Karpas-422 (cell line): ENCODE measurements around the gene SUGCT. TPM values are rescaled to one million over a fixed set of nuclear protein-coding genes. Genes with fewer than 3 reads are reported as not detected.
"Not testable (repeated sequence)": the region's sequence is repeated elsewhere in the genome, so short reads cannot be mapped to it uniquely, and the experiment has no call there.

ENCODE experiments used
- DNase-seq: peaks from one replicate; pipeline ENCODE4 v3.0.0-alpha.2; 2015
- H2AFZ ChIP-seq: fragments of 200-600 bp; sonication (generic); 2 replicates; pipeline ENCODE4 v1.6.1; 2014; ENCODE audit warnings: antibody characterized with exemption, low read length, mixed read lengths
- H3K27ac ChIP-seq: fragments of 200-600 bp; sonication (generic); 2 replicates; pipeline ENCODE4 v1.5.1; 2014; ENCODE audit warnings: mild to moderate bottlenecking, low read length, moderate library complexity
- H3K27me3 ChIP-seq: fragments of 200-600 bp; sonication (generic); 2 replicates; pipeline ENCODE4 v1.6.1; 2014; ENCODE audit warnings: low read length, mixed read lengths
- H3K36me3 ChIP-seq: fragments of 200-600 bp; sonication (generic); 2 replicates; pipeline ENCODE4 v1.6.1; 2014; ENCODE audit warnings: low read length, mixed read lengths; ENCODE audit not compliant: insufficient read depth
- H3K4me1 ChIP-seq: fragments of 200-600 bp; sonication (generic); 2 replicates; pipeline ENCODE4 v1.6.1; 2014; ENCODE audit warnings: mild to moderate bottlenecking, low read length, mixed read lengths
- H3K4me2 ChIP-seq: fragments of 200-600 bp; sonication (generic); 2 replicates; pipeline ENCODE4 v1.6.1; 2014; ENCODE audit warnings: low read length, low read depth, mild to moderate bottlenecking; ENCODE audit not compliant: poor library complexity, severe bottlenecking
- H3K4me3 ChIP-seq: fragments of 200-600 bp; sonication (generic); 2 replicates; pipeline ENCODE4 v1.5.1; 2014; ENCODE audit warnings: mild to moderate bottlenecking, antibody characterized with exemption, low read length, mixed read lengths
- H3K79me2 ChIP-seq: fragments of 200-600 bp; sonication (generic); 2 replicates; pipeline ENCODE4 v1.6.1; 2014; ENCODE audit warnings: mild to moderate bottlenecking, low read length, mixed read lengths
- H3K9ac ChIP-seq: fragments of 200-600 bp; sonication (generic); 2 replicates; pipeline ENCODE4 v1.6.0; 2014; ENCODE audit warnings: low read length
- H3K9me2 ChIP-seq: fragments of 200-600 bp; sonication (generic), shearing (Covaris generic); replicated peaks from 2 replicates; pipeline ENCODE4 v1.6.0; 2014; ENCODE audit warnings: mild to moderate bottlenecking, low read length, moderate library complexity; ENCODE audit not compliant: insufficient read depth
- H3K9me3 ChIP-seq: fragments of 300-700, 200-600 bp; sonication (generic); 2 replicates; pipeline ENCODE4 v1.6.1; 2014; ENCODE audit warnings: low read length, mixed read lengths
- H4K20me1 ChIP-seq: fragments of 200-600 bp; sonication (generic); 2 replicates; pipeline ENCODE4 v1.6.1; 2014; ENCODE audit warnings: mild to moderate bottlenecking, antibody characterized with exemption, low read length, low read depth; ENCODE audit not compliant: insufficient read depth
- total RNA-seq: library from RNA; depleted of rRNA; stranded (reverse); fragments of >200 nt; shearing (Covaris generic); gene quantifications from 2 replicates; pipeline ENCODE4 v1.2.3, GENCODE V29; 2014; ENCODE audit warnings: low replicate concordance

The SUGCT gene
- total RNA-seq, 1 experiment from 2014 or later, result 0.48 TPM

GRCh38 chr7:40597517-40597916, 462.7 kb downstream of the SUGCT start:
- Histone ChIP-seq H3K4me2 (no peak overlapping the region), H3K79me2 (no peaks in the 10 kb centered on the region), H3K27me3 (no peaks in the 10 kb centered on the region), H4K20me1 (no peaks in the 10 kb centered on the region), H3K36me3 (no peaks in the 10 kb centered on the region), H3K4me1 (no peaks in the 10 kb centered on the region), H3K9me3 (no peaks in the 10 kb centered on the region), H2AFZ (no peak overlapping the region), H3K27ac (no peak overlapping the region), H3K9ac (no peak overlapping the region), H3K4me3 (no peak overlapping the region), H3K9me2 (no peaks in the 10 kb centered on the region)
- no peak for DNase-seq

GRCh38 chr7:40598915-40599314, 464.1 kb downstream of the SUGCT start:
- H3K4me3 ChIP-seq, result no peak overlapping the region
- H3K9me3 ChIP-seq, result no peaks in the 10 kb centered on the region
- H3K36me3 ChIP-seq, result no peaks in the 10 kb centered on the region
- no peak overlapping the region for H2AFZ ChIP-seq
- no peaks in the 10 kb centered on the region for H4K20me1 ChIP-seq
- no peaks in the 10 kb centered on the region for H3K9me2 ChIP-seq
- H3K4me2 ChIP-seq, result no peak overlapping the region
- no peaks in the 10 kb centered on the region for H3K27me3 ChIP-seq
- no peak overlapping the region for H3K27ac ChIP-seq
- no peak overlapping the region for H3K9ac ChIP-seq
- no peaks in the 10 kb centered on the region for H3K79me2 ChIP-seq
- no peaks in the 10 kb centered on the region for H3K4me1 ChIP-seq
- no peak for DNase-seq

GRCh38 chr7:40599836-40600235, 465.0 kb downstream of the SUGCT start:
- Histone ChIP-seq H3K9me2 (no peaks in the 10 kb centered on the region), H3K36me3 (no peaks in the 10 kb centered on the region)

GRCh38 chr7:40602351-40602750, 467.5 kb downstream of the SUGCT start:
- not testable (repeated sequence) for H3K27ac ChIP-seq, H3K4me3 ChIP-seq, H3K27me3 ChIP-seq, H3K4me2 ChIP-seq, H3K79me2 ChIP-seq, H3K9me3 ChIP-seq, DNase-seq, H4K20me1 ChIP-seq, H3K9ac ChIP-seq, H3K9me2 ChIP-seq, H2AFZ ChIP-seq, H3K36me3 ChIP-seq, H3K4me1 ChIP-seq

More at GRCh38 chr7:40599836-40600235, 465.0 kb downstream of the SUGCT start:
- Histone ChIP-seq H2AFZ (no peak overlapping the region), H4K20me1 (no peaks in the 10 kb centered on the region), H3K27ac (no peak overlapping the region), H3K4me3 (no peak overlapping the region), H3K9ac (no peak overlapping the region), H3K9me3 (no peaks in the 10 kb centered on the region), H3K79me2 (no peaks in the 10 kb centered on the region), H3K4me2 (no peak overlapping the region), H3K27me3 (no peaks in the 10 kb centered on the region), H3K4me1 (no peaks in the 10 kb centered on the region)
- DNase-seq, result no peak

- Histone ChIP-seq H3K79me2 (no peaks in the 10 kb centered on the region), H3K27ac (no peak overlapping the region), H3K4me2 (no peak overlapping the region), H3K9ac (no peak overlapping the region), H3K4me1 (no peaks in the 10 kb centered on the region), H4K20me1 (no peaks in the 10 kb centered on the region), H3K27me3 (no peaks in the 10 kb centered on the region), H3K9me2 (no peaks in the 10 kb centered on the region), H3K9me3 (no peaks in the 10 kb centered on the region), H3K36me3 (no peaks in the 10 kb centered on the region), H3K4me3 (no peak overlapping the region), H2AFZ (peak overlapping the region; percentile 73)
- DNase-seq, result peak; percentile 80
Measured at GRCh38 chr7:40604601-40605438, 470.0 kb downstream of the SUGCT start.

- Histone ChIP-seq H4K20me1 (no peaks in the 10 kb centered on the region), H3K4me3 (no peak overlapping the region), H3K79me2 (no peaks in the 10 kb centered on the region), H3K9me2 (no peaks in the 10 kb centered on the region), H3K27me3 (no peaks in the 10 kb centered on the region), H3K4me1 (no peaks in the 10 kb centered on the region), H3K4me2 (no peak overlapping the region), H3K27ac (no peak overlapping the region), H3K36me3 (no peaks in the 10 kb centered on the region), H3K9ac (no peak overlapping the region), H2AFZ (no peak overlapping the region), H3K9me3 (no peaks in the 10 kb centered on the region)
- no peak for DNase-seq
Measured at GRCh38 chr7:40608321-40609075, 473.7 kb downstream of the SUGCT start.

GRCh38 chr7:40610461-40610860, 475.7 kb downstream of the SUGCT start:
- Histone ChIP-seq H3K9ac (no peak overlapping the region), H3K79me2 (no peaks in the 10 kb centered on the region)

GRCh38 chr7:40611095-40611871, 476.5 kb downstream of the SUGCT start:
- Histone ChIP-seq H3K79me2 (no peaks in the 10 kb centered on the region), H2AFZ (no peak overlapping the region), H4K20me1 (no peaks in the 10 kb centered on the region), H3K4me2 (no peak overlapping the region), H3K36me3 (no peaks in the 10 kb centered on the region), H3K9me3 (no peaks in the 10 kb centered on the region), H3K4me1 (no peaks in the 10 kb centered on the region), H3K27me3 (no peaks in the 10 kb centered on the region), H3K9me2 (no peaks in the 10 kb centered on the region), H3K27ac (no peak overlapping the region), H3K4me3 (no peak overlapping the region), H3K9ac (no peak overlapping the region)
- no peak for DNase-seq

More at GRCh38 chr7:40610461-40610860, 475.7 kb downstream of the SUGCT start:
- Histone ChIP-seq H3K4me1 (no peaks in the 10 kb centered on the region), H3K4me2 (no peak overlapping the region), H3K9me3 (no peaks in the 10 kb centered on the region), H3K36me3 (no peaks in the 10 kb centered on the region), H3K27me3 (no peaks in the 10 kb centered on the region), H3K4me3 (no peak overlapping the region), H3K27ac (no peak overlapping the region), H2AFZ (no peak overlapping the region), H4K20me1 (no peaks in the 10 kb centered on the region), H3K9me2 (no peaks in the 10 kb centered on the region)
- no peak for DNase-seq
